Caco-2 (cell line): Measurements from ENCODE around the gene USP25. TPM values are rescaled to one million over a fixed set of nuclear protein-coding genes. Genes with fewer than 3 reads are reported as not detected.

Source experiments
- BruUV-seq: library from RNA; stranded (reverse); fragments of 400-500 nt; replicated peaks from 2 replicates; lab custom pipeline; 2021; lab: Mats Ljungman, UMichigan
- CTCF ChIA-PET: fragments of 300-600 bp; sonication (Branson Sonifier 250); formaldehyde crosslinking; loops from one replicate; lab custom pipeline; 2022; ENCODE audit warnings: antibody characterized with exemption; lab: Charles Lee
- POLR2A ChIA-PET: fragments of 300-600 bp; sonication (Branson Sonifier 250); formaldehyde crosslinking; loops from one replicate; lab custom pipeline; 2022; ENCODE audit warnings: antibody characterized with exemption; lab: Charles Lee
- DNase-seq, 2 experiments: peaks; one replicate each; pipeline versions ENCODE4 v3.0.0 to v3.0.0-alpha.2; 2020 to 2022
- H3K27me3 ChIP-seq: replicated peaks from 2 replicates; pipeline ENCODE4 v1.6.0; 2011; ENCODE audit warnings: low read length; ENCODE audit not compliant: control insufficient read depth, insufficient read depth
- H3K36me3 ChIP-seq: 2 replicates; pipeline ENCODE4 v1.5.1; 2011; ENCODE audit warnings: low read length; ENCODE audit not compliant: control insufficient read depth, insufficient read depth
- H3K4me1 ChIP-seq: fragments of 250-450 bp; sonication (Bioruptor Pico); 2 replicates; pipeline ENCODE4 v1.5.1; 2020; ENCODE audit warnings: mild to moderate bottlenecking
- H3K4me3 ChIP-seq: 2 replicates; pipeline ENCODE4 v1.5.1; 2011; ENCODE audit warnings: low read depth, mild to moderate bottlenecking, control low read depth, low read length
- H3K9me3 ChIP-seq: fragments of 250-450 bp; sonication (Bioruptor Pico); 2 replicates; pipeline ENCODE4 v1.5.1; 2020; ENCODE audit warnings: mild to moderate bottlenecking, moderate library complexity
- H3K27ac Mint-ChIP-seq: one replicate; pipeline ENCODE4 v1.8.0; 2022; ENCODE audit warnings: mixed read lengths; ENCODE audit not compliant: unreplicated experiment
- H3K27me3 Mint-ChIP-seq: one replicate; pipeline ENCODE4 v1.8.0; 2022; ENCODE audit warnings: mixed read lengths; ENCODE audit not compliant: insufficient read depth, unreplicated experiment
- H3K36me3 Mint-ChIP-seq: one replicate; pipeline ENCODE4 v1.8.0; 2022; ENCODE audit warnings: mild to moderate bottlenecking, mixed read lengths; ENCODE audit not compliant: insufficient read depth, unreplicated experiment
- H3K4me1 Mint-ChIP-seq: one replicate; pipeline ENCODE4 v1.8.0; 2022; ENCODE audit warnings: low read depth, mixed read lengths; ENCODE audit not compliant: unreplicated experiment
- H3K4me3 Mint-ChIP-seq: one replicate; pipeline ENCODE4 v1.8.0; 2022; ENCODE audit warnings: mild to moderate bottlenecking, moderate library complexity, mixed read lengths; ENCODE audit not compliant: unreplicated experiment
- H3K9me3 Mint-ChIP-seq: one replicate; pipeline ENCODE4 v1.8.0; 2022; ENCODE audit warnings: mixed read lengths; ENCODE audit not compliant: unreplicated experiment
- CTCF ChIP-seq, 2 experiments: fragments of 200-600 bp in 1 of 2; IDR thresholded peaks; 1 replicate in 1 of 2; 2 replicates in 1 of 2; pipeline versions ENCODE4 v1.5.1 to v1.8.0; 2011 to 2022; ENCODE audit warnings: antibody characterized with exemption in 1 of 2, control low read depth in 1 of 2, inconsistent platforms in 1 of 2, low read depth in 1 of 2, low read length in 1 of 2, mild to moderate bottlenecking in 1 of 2, moderate library complexity in 1 of 2; ENCODE audit not compliant: insufficient read depth in 1 of 2, severe bottlenecking in 1 of 2, unreplicated experiment in 1 of 2
- intact Hi-C: fragments of 100-400 bp; cut with micrococcal nuclease; formaldehyde crosslinking; loops from one replicate; pipeline ENCODE4 v1.10.0; 2022; ENCODE audit not compliant: unreplicated experiment
- total RNA-seq: library from RNA; stranded (reverse); gene quantifications from 2 replicates; pipeline ENCODE4 v1.2.3, GENCODE V29; 2022

Gene USP25
- total RNA-seq, 1 experiment from 2014 or later, result 44.3 TPM

- H3K36me3 ChIP-seq, result no peaks in the 10 kb centered on the region
- no peak overlapping the region for H3K4me3 ChIP-seq
- no peaks in the 10 kb centered on the region for H3K4me1 ChIP-seq
- Mint-ChIP-seq H3K27ac (no peak overlapping the region), H3K9me3 (no peaks in the 10 kb centered on the region), H3K27me3 (no peaks in the 10 kb centered on the region), H3K36me3 (no peaks in the 10 kb centered on the region), H3K4me3 (no peak overlapping the region), H3K4me1 (no peaks in the 10 kb centered on the region)
- no TSS peak for BruUV-seq
- DNase-seq, result no peak
- no peak for TF ChIP-seq CTCF (IDR thresholded peaks at IDR 0.05; ENCODE audit: insufficient read depth in 1 of 2, low read depth in 1 of 2, low read length in 1 of 2, severe bottlenecking in 1 of 2, unreplicated experiment in 1 of 2)
- intact Hi-C loops, result no loop called here
- POLR2A ChIA-PET, result no interaction called here
- H3K27me3 ChIP-seq, result no peaks in the 10 kb centered on the region
- CTCF ChIA-PET, result no interaction called here
- H3K9me3 ChIP-seq, result no peaks in the 10 kb centered on the region
These were observed 198.4 kb downstream of the USP25 start for GRCh38 chr21:15928196-15928595.

DNA sequence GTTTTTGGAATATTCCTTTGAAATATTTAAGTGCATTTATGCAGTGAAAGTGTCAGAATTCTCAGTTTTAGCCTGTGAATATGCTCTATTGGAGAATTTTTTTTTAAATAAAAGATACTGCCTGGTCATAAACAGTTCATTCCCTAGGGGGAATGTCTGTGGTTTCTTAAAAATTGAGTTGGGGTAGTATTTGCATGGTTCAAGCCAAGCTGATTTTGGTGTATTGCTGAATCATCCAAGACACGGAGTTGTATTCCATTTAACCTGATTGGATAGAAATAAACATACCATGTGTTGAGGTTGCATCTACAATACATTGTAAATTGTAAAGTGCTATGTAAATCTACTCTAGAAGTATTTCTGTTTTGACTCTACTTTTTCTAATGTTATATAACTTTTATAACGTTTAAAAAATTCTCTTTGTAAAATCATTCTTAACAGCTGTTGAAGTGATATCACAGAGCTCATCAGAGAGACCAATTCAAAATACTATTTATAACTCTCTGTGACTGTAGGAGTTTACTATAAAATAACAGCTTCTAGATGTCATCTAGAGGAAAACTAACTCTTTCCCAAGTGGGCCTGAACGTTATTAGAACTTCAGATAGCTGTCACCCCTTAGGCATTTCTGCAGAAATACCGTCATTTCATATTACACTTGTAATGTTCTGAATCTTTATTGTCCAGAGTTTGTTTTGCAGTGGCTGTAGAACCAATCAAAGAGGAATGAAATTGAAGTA lies 199.1 kb downstream of the USP25 start:
- DNase-seq, result no peak
- no peak for TF ChIP-seq CTCF (IDR thresholded peaks at IDR 0.05; ENCODE audit: insufficient read depth in 1 of 2, low read depth in 1 of 2, low read length in 1 of 2, severe bottlenecking in 1 of 2, unreplicated experiment in 1 of 2)
- Mint-ChIP-seq H3K36me3 (no peaks in the 10 kb centered on the region), H3K9me3 (no peaks in the 10 kb centered on the region), H3K4me3 (no peak overlapping the region), H3K27me3 (no peaks in the 10 kb centered on the region), H3K27ac (no peak overlapping the region), H3K4me1 (no peaks in the 10 kb centered on the region)
- intact Hi-C loops, result no loop called here
- Histone ChIP-seq H3K4me3 (no peak overlapping the region), H3K9me3 (no peaks in the 10 kb centered on the region), H3K4me1 (no peaks in the 10 kb centered on the region), H3K36me3 (no peaks in the 10 kb centered on the region), H3K27me3 (no peaks in the 10 kb centered on the region)
- POLR2A ChIA-PET, result no interaction called here
- BruUV-seq, result no TSS peak
- CTCF ChIA-PET, result no interaction called here

GRCh38 chr21:15929536-15929935 lies 199.8 kb downstream of the USP25 start:
- ChIA-PET POLR2A (no interaction called here), CTCF (no interaction called here)
- intact Hi-C loops, result no loop called here
- Mint-ChIP-seq H3K27me3 (no peaks in the 10 kb centered on the region), H3K4me3 (no peak overlapping the region), H3K9me3 (no peaks in the 10 kb centered on the region), H3K4me1 (no peaks in the 10 kb centered on the region), H3K36me3 (no peaks in the 10 kb centered on the region), H3K27ac (no peak overlapping the region)
- no peak for DNase-seq
- no peak for TF ChIP-seq CTCF (IDR thresholded peaks at IDR 0.05; ENCODE audit: insufficient read depth in 1 of 2, low read depth in 1 of 2, low read length in 1 of 2, severe bottlenecking in 1 of 2, unreplicated experiment in 1 of 2)
- Histone ChIP-seq H3K36me3 (no peaks in the 10 kb centered on the region), H3K4me3 (no peak overlapping the region), H3K4me1 (no peaks in the 10 kb centered on the region), H3K9me3 (no peaks in the 10 kb centered on the region), H3K27me3 (no peaks in the 10 kb centered on the region)
- no TSS peak for BruUV-seq
